ENCODE measurements around the gene CPE.

Gene CPE

DNA sequence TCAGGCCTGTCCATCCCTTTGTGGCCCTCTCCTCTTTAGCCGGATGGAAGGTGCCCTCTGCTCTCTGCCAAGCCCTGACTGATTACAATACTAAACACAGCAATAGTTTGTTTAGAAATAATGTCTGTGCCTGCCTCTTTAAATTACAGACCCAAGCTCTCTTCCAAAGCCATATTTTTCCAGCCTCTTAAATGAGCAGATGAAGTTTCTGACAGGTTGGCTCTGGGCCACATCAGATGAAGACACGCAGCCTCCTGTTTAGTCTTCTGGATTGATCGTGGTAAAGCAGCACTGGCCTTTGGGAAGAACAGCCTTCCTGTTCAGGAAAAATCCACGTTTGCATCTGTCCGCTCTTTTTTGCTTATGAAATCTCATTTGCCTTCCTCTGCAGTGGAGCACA is 133.6 kb downstream of the CPE start:
- TF ChIP-seq, protein P1, sequence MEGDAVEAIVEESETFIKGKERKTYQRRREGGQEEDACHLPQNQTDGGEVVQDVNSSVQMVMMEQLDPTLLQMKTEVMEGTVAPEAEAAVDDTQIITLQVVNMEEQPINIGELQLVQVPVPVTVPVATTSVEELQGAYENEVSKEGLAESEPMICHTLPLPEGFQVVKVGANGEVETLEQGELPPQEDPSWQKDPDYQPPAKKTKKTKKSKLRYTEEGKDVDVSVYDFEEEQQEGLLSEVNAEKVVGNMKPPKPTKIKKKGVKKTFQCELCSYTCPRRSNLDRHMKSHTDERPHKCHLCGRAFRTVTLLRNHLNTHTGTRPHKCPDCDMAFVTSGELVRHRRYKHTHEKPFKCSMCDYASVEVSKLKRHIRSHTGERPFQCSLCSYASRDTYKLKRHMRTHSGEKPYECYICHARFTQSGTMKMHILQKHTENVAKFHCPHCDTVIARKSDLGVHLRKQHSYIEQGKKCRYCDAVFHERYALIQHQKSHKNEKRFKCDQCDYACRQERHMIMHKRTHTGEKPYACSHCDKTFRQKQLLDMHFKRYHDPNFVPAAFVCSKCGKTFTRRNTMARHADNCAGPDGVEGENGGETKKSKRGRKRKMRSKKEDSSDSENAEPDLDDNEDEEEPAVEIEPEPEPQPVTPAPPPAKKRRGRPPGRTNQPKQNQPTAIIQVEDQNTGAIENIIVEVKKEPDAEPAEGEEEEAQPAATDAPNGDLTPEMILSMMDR (IDR thresholded peaks at IDR 0.05; ENCODE audit: insufficient read depth, low read depth, low read length, missing control alignments) = no peak
- no peak for DNase-seq (ENCODE audit: low read depth)
- H3K4me3 ChIP-seq (ENCODE audit: low read depth, low read length) = no peak overlapping the region

DNA sequence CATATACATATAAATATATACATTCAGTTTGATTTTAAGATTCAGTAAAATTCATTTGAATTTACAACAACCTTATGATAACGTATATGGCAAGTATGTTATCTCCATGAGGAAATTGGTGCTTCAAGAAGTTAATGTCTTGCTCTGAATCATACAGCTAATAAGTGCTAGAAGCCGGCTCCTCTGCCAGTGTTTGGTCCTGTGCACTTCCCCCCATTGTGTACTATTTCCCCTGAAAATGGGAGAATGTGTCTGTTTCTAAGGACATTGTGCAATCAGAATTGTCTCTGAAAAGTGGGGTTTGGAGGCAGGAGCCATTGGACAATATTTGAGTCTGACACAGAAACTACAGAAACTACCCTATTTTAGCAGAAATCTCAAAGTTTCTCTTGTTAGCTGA is 135.9 kb downstream of the CPE start:
- no peak for DNase-seq (ENCODE audit: low read depth)
- TF ChIP-seq, protein P1 (IDR thresholded peaks at IDR 0.05; ENCODE audit: insufficient read depth, low read depth, low read length, missing control alignments) = no peak
- H3K4me3 ChIP-seq (ENCODE audit: low read depth, low read length) = no peak overlapping the region

DNA sequence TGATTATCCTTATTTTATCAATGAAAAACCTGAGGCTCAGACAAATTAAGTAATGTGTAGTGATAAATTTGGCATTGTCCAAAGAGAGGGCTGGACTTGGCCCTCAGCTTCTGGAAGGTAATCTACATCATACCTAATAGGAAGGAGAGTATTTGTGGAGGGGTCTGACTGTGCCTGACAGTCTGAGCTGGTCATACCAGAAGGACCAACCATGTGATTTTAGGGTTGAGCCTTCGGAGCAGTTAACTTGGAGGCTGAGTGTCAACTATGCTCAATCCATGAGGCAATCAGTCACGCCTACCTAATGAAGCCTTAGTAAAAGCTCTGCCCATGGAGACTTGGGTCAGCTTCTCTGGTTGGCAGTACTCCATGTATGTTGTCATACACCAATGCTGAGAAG is 136.4 kb downstream of the CPE start:
- TF ChIP-seq, protein P1 (IDR thresholded peaks at IDR 0.05; ENCODE audit: insufficient read depth, low read depth, low read length, missing control alignments) = no peak
- H3K4me3 ChIP-seq (ENCODE audit: low read depth, low read length) = no peak overlapping the region
- no peak for DNase-seq (ENCODE audit: low read depth)

DNA sequence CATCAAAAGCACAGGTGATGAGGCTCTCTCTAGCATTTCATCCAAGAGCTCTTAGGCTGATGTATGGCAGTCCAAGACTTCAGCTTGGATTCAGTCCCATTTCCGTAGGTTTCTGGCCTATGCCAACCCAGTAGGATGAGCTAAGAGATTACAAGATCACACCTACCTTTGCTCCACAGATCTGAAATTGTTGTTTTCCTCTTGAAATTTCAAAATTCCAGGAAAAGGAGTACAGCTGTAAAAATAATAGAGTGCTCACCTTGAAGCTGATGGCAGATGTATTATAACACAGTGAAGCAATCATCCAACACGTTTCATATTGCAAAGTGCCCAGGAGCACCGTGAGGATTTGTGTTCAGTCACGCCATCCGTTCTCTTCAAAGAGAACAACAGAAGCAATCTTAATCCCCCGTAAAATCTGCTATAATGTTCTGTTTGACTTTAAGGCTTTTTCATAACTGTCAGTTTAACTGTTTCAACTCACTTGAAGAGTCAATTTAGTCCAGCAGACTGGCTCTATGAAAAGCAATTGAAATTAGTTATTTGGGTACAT is 137.5 kb downstream of the CPE start:
- no peak overlapping the region for H3K4me3 ChIP-seq (ENCODE audit: low read depth, low read length)
- TF ChIP-seq, protein P1 (IDR thresholded peaks at IDR 0.05; ENCODE audit: insufficient read depth, low read depth, low read length, missing control alignments) = no peak
- no peak for DNase-seq (ENCODE audit: low read depth)

DNA sequence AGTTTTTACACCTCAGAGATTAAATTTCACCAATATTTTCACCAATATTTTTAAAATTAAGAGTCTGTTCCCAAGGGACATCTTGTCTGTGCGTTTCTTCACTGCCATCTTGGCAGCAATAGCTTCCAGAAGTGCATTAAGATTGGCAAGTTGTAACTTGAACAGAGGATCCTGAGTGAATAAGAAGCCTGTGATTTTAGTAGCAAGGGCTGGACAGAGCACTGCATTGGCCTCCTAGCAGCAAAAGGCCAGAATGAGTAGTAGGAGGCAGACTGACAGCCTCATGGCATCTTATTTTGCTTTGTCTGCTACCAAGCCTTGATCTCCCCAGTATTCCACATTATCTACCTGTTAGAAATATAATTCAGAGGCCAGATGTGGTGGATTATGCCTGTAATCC is 138.4 kb downstream of the CPE start:
- TF ChIP-seq, protein P1 (IDR thresholded peaks at IDR 0.05; ENCODE audit: insufficient read depth, low read depth, low read length, missing control alignments) = no peak
- H3K4me3 ChIP-seq (ENCODE audit: low read depth, low read length) = no peak overlapping the region
- DNase-seq (ENCODE audit: low read depth) = no peak

DNA sequence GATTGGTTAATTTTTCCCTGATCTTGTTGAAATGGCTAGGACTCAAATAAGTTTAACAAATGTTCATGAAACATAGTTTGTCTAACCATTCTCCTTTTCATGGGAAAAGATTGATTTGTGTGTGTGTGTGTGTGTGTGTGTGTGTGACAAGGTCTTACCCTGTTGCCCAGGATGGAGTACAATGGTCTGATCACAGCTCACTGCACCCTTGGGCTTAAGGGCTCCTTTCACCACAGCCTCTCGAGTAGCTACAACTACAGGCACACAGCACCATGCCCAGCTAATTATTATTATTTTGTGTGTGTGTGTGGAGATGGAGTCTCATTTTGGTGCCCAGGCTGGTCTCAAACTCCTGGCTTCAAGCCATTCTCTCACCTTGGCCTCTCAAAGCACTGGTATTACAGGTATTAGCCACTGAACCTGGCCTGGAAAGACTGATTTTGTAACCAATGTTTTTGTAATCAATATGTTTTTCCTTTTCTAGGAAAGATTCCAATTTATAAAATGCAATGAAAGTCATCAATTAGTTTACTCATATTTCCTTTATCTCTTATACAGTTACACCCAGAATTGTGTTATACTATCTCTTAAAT is 139.3 kb downstream of the CPE start:
- DNase-seq (ENCODE audit: low read depth) = no peak
- H3K4me3 ChIP-seq (ENCODE audit: low read depth, low read length) = no peak overlapping the region
- TF ChIP-seq, protein P1 (IDR thresholded peaks at IDR 0.05; ENCODE audit: insufficient read depth, low read depth, low read length, missing control alignments) = no peak

DNA sequence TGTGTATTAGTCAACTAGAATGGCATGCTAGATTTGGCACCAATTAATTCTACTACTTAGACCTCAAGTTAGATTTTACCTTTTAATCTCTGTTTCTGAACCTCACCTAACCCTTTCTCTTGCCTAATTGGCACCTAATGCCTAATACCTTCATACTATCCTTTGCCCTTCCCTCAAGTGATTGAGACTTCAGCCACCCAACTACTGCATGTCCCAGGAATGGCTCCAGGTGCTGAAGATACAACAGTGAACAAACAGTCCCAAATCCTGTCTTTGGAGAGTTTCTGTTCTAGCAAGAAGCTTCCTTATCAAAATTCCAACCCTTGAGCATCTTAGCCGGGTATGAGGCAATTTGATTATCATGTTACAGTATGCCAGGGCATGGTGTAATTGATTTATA is 139.9 kb downstream of the CPE start:
- no peak for DNase-seq (ENCODE audit: low read depth)
- TF ChIP-seq, protein P1 (IDR thresholded peaks at IDR 0.05; ENCODE audit: insufficient read depth, low read depth, low read length, missing control alignments) = no peak
- H3K4me3 ChIP-seq (ENCODE audit: low read depth, low read length) = no peak overlapping the region

Data from GM12865 (cell line).